Bone marrow (tissue), 2 donors: Measurements from ENCODE around the gene APBB1.

Experiments used
- DNase-seq, 2 donors: peaks; one replicate each; lab custom pipeline; 2025; lab: John Stamatoyannopoulos, UW

Gene APBB1

GRCh38 chr11:6351782-6352382, 67.0 kb downstream of the APBB1 start:
- no peak for DNase-seq

- no peak for DNase-seq
These were observed 68.4 kb downstream of the APBB1 start for GRCh38 chr11:6350486-6350885.

- no peak for DNase-seq
These were observed 68.9 kb downstream of the APBB1 start for GRCh38 chr11:6350043-6350442.

GRCh38 chr11:6345366-6345765, 73.5 kb downstream of the APBB1 start:
- no peak for DNase-seq
